Neural crest cell (in vitro differentiated cells): ENCODE data around the gene ZNF532. TPM values are rescaled to one million over a fixed set of nuclear protein-coding genes. Genes with fewer than 3 reads are reported as not detected.

Experiments used
- DNase-seq: peaks from one replicate; pipeline ENCODE4 v3.0.0; 2021; ENCODE audit warnings: low read depth, mixed read lengths, low spot score
- H3K27ac Mint-ChIP-seq: one replicate; pipeline ENCODE4 v1.8.0; 2021; ENCODE audit warnings: mild to moderate bottlenecking, mixed read lengths; ENCODE audit not compliant: unreplicated experiment
- H3K27me3 Mint-ChIP-seq: 2 replicates; pipeline ENCODE4 v1.8.0; 2021; ENCODE audit warnings: low read depth, mild to moderate bottlenecking, mixed read lengths
- H3K36me3 Mint-ChIP-seq: 2 replicates; pipeline ENCODE4 v1.8.0; 2021; ENCODE audit warnings: low read depth, mild to moderate bottlenecking, mixed read lengths
- H3K4me1 Mint-ChIP-seq: 2 replicates; pipeline ENCODE4 v1.8.0; 2021; ENCODE audit warnings: mixed read lengths
- H3K4me3 Mint-ChIP-seq: one replicate; pipeline ENCODE4 v1.8.0; 2021; ENCODE audit warnings: mild to moderate bottlenecking, mixed read lengths
- H3K9me3 Mint-ChIP-seq: 2 replicates; pipeline ENCODE4 v1.8.0; 2021; ENCODE audit warnings: mixed read lengths
- CTCF ChIP-seq: fragments of 200-600 bp; sonication (generic); conservative IDR thresholded peaks from 2 replicates; pipeline ENCODE4 v1.5.0; 2021; ENCODE audit warnings: antibody characterized with exemption, mild to moderate bottlenecking
- total RNA-seq: library from RNA; stranded (reverse); gene quantifications from 2 replicates; pipeline ENCODE4 v1.2.1, GENCODE V29; 2021

Gene ZNF532
- total RNA-seq, 1 donor from 2014 or later: 171 TPM

- no peak overlapping the region for H3K4me3 Mint-ChIP-seq
- DNase-seq: no peak
- TF ChIP-seq CTCF: no peak
- peaks cover 25% of the 10 kb centered on the region for H3K36me3 Mint-ChIP-seq
- H3K27me3 Mint-ChIP-seq: no peaks in the 10 kb centered on the region
- no peaks in the 10 kb centered on the region for H3K9me3 Mint-ChIP-seq
- H3K27ac Mint-ChIP-seq: peak overlapping the region; percentile 9
- peaks cover 67% of the 10 kb centered on the region for H3K4me1 Mint-ChIP-seq
Measured at GRCh38 chr18:58896734-58897508, 32.2 kb downstream of the ZNF532 start.

- Mint-ChIP-seq H3K36me3 (peaks cover 20% of the 10 kb centered on the region), H3K27ac (no peak overlapping the region), H3K9me3 (no peaks in the 10 kb centered on the region), H3K4me3 (no peak overlapping the region), H3K27me3 (no peaks in the 10 kb centered on the region), H3K4me1 (peaks cover 61% of the 10 kb centered on the region)
- DNase-seq: no peak
- no peak for TF ChIP-seq CTCF
Measured at GRCh38 chr18:58898010-58898799, 33.5 kb downstream of the ZNF532 start.

- peak overlapping the region; percentile 66 for H3K4me3 Mint-ChIP-seq
- H3K4me1 Mint-ChIP-seq: peaks cover 50% of the 10 kb centered on the region
- peak; percentile 25 for DNase-seq
- H3K27me3 Mint-ChIP-seq: no peaks in the 10 kb centered on the region
- no peak for TF ChIP-seq CTCF
- H3K27ac Mint-ChIP-seq: peak overlapping the region; percentile 91
- H3K9me3 Mint-ChIP-seq: no peaks in the 10 kb centered on the region
- H3K36me3 Mint-ChIP-seq: peaks cover 22% of the 10 kb centered on the region
Measured at GRCh38 chr18:58900015-58900649, 35.5 kb downstream of the ZNF532 start.

- H3K27ac Mint-ChIP-seq: peak overlapping the region; percentile 54
- peaks cover 46% of the 10 kb centered on the region for H3K4me1 Mint-ChIP-seq
- DNase-seq: no peak
- no peak overlapping the region for H3K4me3 Mint-ChIP-seq
- H3K27me3 Mint-ChIP-seq: no peaks in the 10 kb centered on the region
- no peak for TF ChIP-seq CTCF
- no peaks in the 10 kb centered on the region for H3K9me3 Mint-ChIP-seq
- H3K36me3 Mint-ChIP-seq: peaks cover 25% of the 10 kb centered on the region
Measured at GRCh38 chr18:58901143-58901542, 36.5 kb downstream of the ZNF532 start.

GRCh38 chr18:58901783-58902182 lies 37.1 kb downstream of the ZNF532 start:
- Mint-ChIP-seq H3K27me3 (no peaks in the 10 kb centered on the region), H3K27ac (no peak overlapping the region), H3K9me3 (no peaks in the 10 kb centered on the region), H3K36me3 (peaks cover 25% of the 10 kb centered on the region), H3K4me3 (no peak overlapping the region), H3K4me1 (peaks cover 39% of the 10 kb centered on the region)
- no peak for TF ChIP-seq CTCF
- no peak for DNase-seq
